SU-DHL-6 (cell line): ENCODE measurements around the gene MPV17L.

Experiments
- H2AFZ ChIP-seq: fragments of 200-600 bp; sonication (generic); 2 replicates; pipeline ENCODE4 v1.6.1; 2014; ENCODE audit warnings: low read depth, mild to moderate bottlenecking, moderate library complexity, mixed read lengths, antibody characterized with exemption, low read length; ENCODE audit not compliant: severe bottlenecking
- H3F3A ChIP-seq: fragments of 200-600 bp; shearing (Covaris generic); 2 replicates; pipeline ENCODE4 v1.6.0; 2016; ENCODE audit warnings: antibody characterized with exemption, mild to moderate bottlenecking; ENCODE audit not compliant: insufficient read depth
- H3K27ac ChIP-seq: fragments of 200-600 bp; sonication (generic); 2 replicates; pipeline ENCODE4 v1.5.1; 2016; ENCODE audit warnings: low read depth, mild to moderate bottlenecking, low read length, moderate library complexity, mixed read lengths
- H3K27me3 ChIP-seq: fragments of 200-600 bp; sonication (generic), shearing (Covaris generic); 2 replicates; pipeline ENCODE4 v1.6.0; 2014; ENCODE audit warnings: mild to moderate bottlenecking, low read length
- H3K36me3 ChIP-seq: fragments of 200-600 bp; sonication (generic); 2 replicates; pipeline ENCODE4 v1.6.1; 2014; ENCODE audit warnings: mild to moderate bottlenecking, low read length, mixed read lengths
- H3K4me2 ChIP-seq: fragments of 300-600, 200-600 bp; shearing (Covaris generic), sonication (generic); 2 replicates; pipeline ENCODE4 v1.6.0; 2014; ENCODE audit warnings: low read length, low read depth, mild to moderate bottlenecking; ENCODE audit not compliant: poor library complexity, severe bottlenecking
- H3K4me3 ChIP-seq: fragments of 200-600 bp; sonication (generic); 2 replicates; pipeline ENCODE4 v1.5.1; 2014; ENCODE audit warnings: antibody characterized with exemption, low read length, mild to moderate bottlenecking, mixed read lengths; ENCODE audit not compliant: insufficient read depth, poor library complexity, severe bottlenecking
- H3K79me2 ChIP-seq: fragments of 200-600 bp; sonication (generic); 2 replicates; pipeline ENCODE4 v1.6.1; 2014; ENCODE audit warnings: mild to moderate bottlenecking, low read length, moderate library complexity; ENCODE audit not compliant: insufficient read depth
- H3K9ac ChIP-seq: fragments of 200-600 bp; sonication (generic); 2 replicates; pipeline ENCODE4 v1.7.0; 2014; ENCODE audit warnings: mild to moderate bottlenecking, low read length
- H3K9me2 ChIP-seq: fragments of 200-600 bp; sonication (generic); replicated peaks from 2 replicates; pipeline ENCODE4 v1.6.1; 2014; ENCODE audit warnings: low read length; ENCODE audit not compliant: insufficient read depth
- H3K9me3 ChIP-seq: fragments of 200-600 bp; sonication (generic); 2 replicates; pipeline ENCODE4 v1.6.1; 2014; ENCODE audit warnings: low read length, mixed read lengths; ENCODE audit not compliant: insufficient read depth
- H4K20me1 ChIP-seq: fragments of 200-600 bp; sonication (generic); 2 replicates; pipeline ENCODE4 v1.6.1; 2014; ENCODE audit warnings: low read depth, mild to moderate bottlenecking, antibody characterized with exemption, low read length, moderate library complexity, mixed read lengths
- EZH2phosphoT487 ChIP-seq: fragments of 200-600 bp; sonication (generic), shearing (Covaris generic); conservative IDR thresholded peaks from 2 replicates; pipeline ENCODE4 v1.6.1; 2018; ENCODE audit warnings: mild to moderate bottlenecking, antibody characterized with exemption, low read length, moderate library complexity, mixed read lengths
- TF ChIP-seq, protein P1 (sequence below): fragments of 200-600 bp; sonication (generic); IDR thresholded peaks from one replicate; pipeline ENCODE4 v1.5.1; 2017; ENCODE audit warnings: antibody characterized with exemption, mild to moderate bottlenecking, low read length, moderate library complexity; ENCODE audit not compliant: insufficient read depth, poor library complexity, severe bottlenecking

The MPV17L gene

DNA sequence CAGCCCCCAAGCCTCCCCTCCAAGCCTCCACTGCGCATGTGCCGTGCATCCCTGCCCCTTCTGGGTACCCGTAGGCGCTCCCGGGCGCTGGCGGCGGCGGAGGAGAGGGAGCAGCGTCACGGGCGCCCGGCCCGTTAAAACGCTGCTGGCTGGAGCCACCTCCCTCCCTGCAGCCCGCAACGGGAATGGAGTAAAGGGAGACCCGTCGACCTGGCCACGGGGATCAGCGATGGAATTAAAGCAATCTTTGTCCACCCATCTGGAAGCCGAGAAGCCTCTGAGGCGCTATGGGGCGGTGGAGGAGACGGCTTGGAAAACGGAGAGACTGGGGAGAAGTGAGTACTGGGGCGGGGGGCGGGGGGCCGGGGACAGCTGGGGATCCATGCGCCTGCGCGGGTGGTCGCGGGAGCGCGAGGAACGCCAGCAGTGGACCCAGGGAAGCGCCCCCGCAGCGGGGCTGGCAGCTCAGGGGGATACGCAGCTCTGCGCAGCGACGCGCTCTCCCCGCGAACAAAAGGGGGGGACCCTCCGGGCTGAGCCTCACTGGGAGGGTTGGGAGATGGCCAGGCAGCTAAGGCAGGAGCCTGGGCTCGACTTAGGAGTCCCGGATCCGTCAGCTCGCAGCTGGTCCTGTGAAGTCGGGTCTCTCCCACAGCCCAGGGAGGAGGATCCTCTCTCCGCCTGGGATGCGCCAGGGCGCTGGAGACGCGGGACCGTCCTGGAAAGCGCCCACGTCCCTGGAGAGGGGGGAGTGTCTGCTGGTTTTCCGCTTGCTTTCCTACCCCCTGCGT, 39.1 kb downstream of the MPV17L start, which contains the start of gene BMERB1:
TSS of gene BMERB1 (plus strand) at position 164 of the 791 bp plus-strand sequence. CDS start at position 230, 66 bp downstream.
- no peak within 1 kb of the TSS for H3K4me2 ChIP-seq
- no peak within 1 kb of the TSS for H2AFZ ChIP-seq
- no peak within 1 kb of the TSS for H3K27ac ChIP-seq
- H3K9ac ChIP-seq: no peak within 1 kb of the TSS
- H3K9me2 ChIP-seq: no peaks in the 10 kb centered on the region
- TF ChIP-seq, protein P1, sequence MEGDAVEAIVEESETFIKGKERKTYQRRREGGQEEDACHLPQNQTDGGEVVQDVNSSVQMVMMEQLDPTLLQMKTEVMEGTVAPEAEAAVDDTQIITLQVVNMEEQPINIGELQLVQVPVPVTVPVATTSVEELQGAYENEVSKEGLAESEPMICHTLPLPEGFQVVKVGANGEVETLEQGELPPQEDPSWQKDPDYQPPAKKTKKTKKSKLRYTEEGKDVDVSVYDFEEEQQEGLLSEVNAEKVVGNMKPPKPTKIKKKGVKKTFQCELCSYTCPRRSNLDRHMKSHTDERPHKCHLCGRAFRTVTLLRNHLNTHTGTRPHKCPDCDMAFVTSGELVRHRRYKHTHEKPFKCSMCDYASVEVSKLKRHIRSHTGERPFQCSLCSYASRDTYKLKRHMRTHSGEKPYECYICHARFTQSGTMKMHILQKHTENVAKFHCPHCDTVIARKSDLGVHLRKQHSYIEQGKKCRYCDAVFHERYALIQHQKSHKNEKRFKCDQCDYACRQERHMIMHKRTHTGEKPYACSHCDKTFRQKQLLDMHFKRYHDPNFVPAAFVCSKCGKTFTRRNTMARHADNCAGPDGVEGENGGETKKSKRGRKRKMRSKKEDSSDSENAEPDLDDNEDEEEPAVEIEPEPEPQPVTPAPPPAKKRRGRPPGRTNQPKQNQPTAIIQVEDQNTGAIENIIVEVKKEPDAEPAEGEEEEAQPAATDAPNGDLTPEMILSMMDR: no peak
- TF ChIP-seq EZH2phosphoT487: no peak
- no peaks in the 10 kb centered on the region for H3K27me3 ChIP-seq
- no peaks in the 10 kb centered on the region for H3K79me2 ChIP-seq
- no peaks in the 10 kb centered on the region for H3F3A ChIP-seq
- H4K20me1 ChIP-seq: no peaks in the 10 kb centered on the region
- H3K4me3 ChIP-seq: no peak within 1 kb of the TSS
- no peaks in the 10 kb centered on the region for H3K36me3 ChIP-seq
- no peaks in the 10 kb centered on the region for H3K9me3 ChIP-seq

DNA sequence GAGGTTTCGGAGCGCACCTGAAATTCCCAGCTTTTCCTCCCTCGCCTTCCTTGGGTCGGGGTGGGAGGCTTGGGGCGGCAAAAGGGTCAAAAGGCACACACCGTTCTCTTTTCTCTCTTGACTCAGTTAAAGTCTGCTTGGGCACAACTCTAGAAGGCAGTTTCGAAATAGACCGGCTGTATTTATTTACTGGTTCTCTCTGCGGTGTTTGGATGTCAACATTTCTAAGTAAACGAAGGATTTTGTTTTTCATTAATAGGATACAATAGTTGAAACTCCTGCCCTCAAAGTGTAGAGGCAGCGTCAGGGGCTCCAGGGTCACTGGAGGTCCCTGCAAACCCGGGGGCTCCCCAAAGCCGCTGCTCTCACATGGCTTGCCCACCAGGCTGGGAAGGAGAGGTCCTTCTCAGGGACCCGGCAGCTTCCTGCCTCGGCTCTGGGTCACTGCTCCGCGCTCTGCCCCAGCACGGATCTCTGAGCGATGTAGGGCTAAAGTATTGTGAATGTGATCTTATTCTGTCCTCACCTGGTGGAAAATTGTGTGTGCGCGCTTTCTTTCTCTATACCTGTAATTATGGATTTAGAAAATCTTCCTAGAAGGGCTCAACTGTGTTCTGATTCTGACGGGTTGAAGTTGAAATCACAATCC, 39.8 kb downstream of the MPV17L start:
- Histone ChIP-seq H4K20me1 (no peaks in the 10 kb centered on the region), H3K4me2 (no peak overlapping the region), H2AFZ (no peak overlapping the region), H3K36me3 (no peaks in the 10 kb centered on the region), H3K27ac (no peak overlapping the region), H3K9me2 (no peaks in the 10 kb centered on the region), H3K27me3 (no peaks in the 10 kb centered on the region), H3K9me3 (no peaks in the 10 kb centered on the region), H3K9ac (no peak overlapping the region), H3K79me2 (no peaks in the 10 kb centered on the region), H3K4me3 (no peak overlapping the region), H3F3A (no peaks in the 10 kb centered on the region)
- TF ChIP-seq EZH2phosphoT487: no peak
- TF ChIP-seq, protein P1: no peak

DNA sequence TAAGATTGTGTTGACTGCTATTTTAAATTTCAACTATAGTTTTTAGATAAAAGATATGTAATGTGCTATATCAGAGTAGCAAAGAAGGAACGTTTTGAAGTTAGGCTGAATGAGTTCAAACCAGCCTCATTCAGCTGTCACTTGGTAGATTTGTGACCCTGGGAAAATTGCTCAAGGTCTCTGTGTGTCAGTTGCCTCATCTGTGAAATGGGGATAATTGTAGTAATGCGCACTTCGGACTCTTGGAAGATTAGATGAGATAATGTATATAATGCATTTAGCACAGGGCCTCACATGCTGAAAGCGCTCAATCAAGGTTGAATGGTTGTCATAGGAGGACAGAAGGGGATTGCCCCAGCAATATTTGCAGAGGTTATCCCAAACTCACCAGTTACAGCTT, 43.5 kb downstream of the MPV17L start:
- Histone ChIP-seq H3K27ac (no peak overlapping the region), H3K9me2 (no peaks in the 10 kb centered on the region), H3K36me3 (no peaks in the 10 kb centered on the region), H3K4me2 (no peak overlapping the region), H2AFZ (no peak overlapping the region), H4K20me1 (no peaks in the 10 kb centered on the region), H3K27me3 (no peaks in the 10 kb centered on the region), H3K9me3 (no peaks in the 10 kb centered on the region), H3F3A (no peaks in the 10 kb centered on the region), H3K4me3 (no peak overlapping the region), H3K79me2 (no peaks in the 10 kb centered on the region), H3K9ac (no peak overlapping the region)
- TF ChIP-seq, protein P1: no peak
- no peak for TF ChIP-seq EZH2phosphoT487
